Trophoblast cell (in vitro differentiated cells and primary cell): ENCODE measurements around the gene SLC7A14.

ENCODE experiments used
- DNase-seq, 2 donors: peaks; one replicate each; pipeline ENCODE4 v3.0.0-alpha.2; 2016
- H2AFZ ChIP-seq: 2 replicates; pipeline ENCODE4 v1.6.1; 2013; ENCODE audit warnings: low read length, moderate library complexity, mild to moderate bottlenecking; ENCODE audit not compliant: insufficient read depth, poor library complexity
- H2AK5ac ChIP-seq: 2 replicates; pipeline ENCODE4 v1.6.1; 2013; ENCODE audit warnings: mild to moderate bottlenecking, low read length
- H2BK120ac ChIP-seq: 2 replicates; pipeline ENCODE4 v1.6.1; 2013; ENCODE audit warnings: low read length, mild to moderate bottlenecking, moderate library complexity; ENCODE audit not compliant: insufficient read depth, poor library complexity
- H2BK12ac ChIP-seq: 2 replicates; pipeline ENCODE4 v1.6.1; 2013; ENCODE audit warnings: mild to moderate bottlenecking, low read length, moderate library complexity
- H2BK5ac ChIP-seq: 2 replicates; pipeline ENCODE4 v1.6.1; 2013; ENCODE audit warnings: low read length, low read depth, moderate library complexity, mild to moderate bottlenecking; ENCODE audit not compliant: poor library complexity
- H3K14ac ChIP-seq: 2 replicates; pipeline ENCODE4 v1.6.1; 2013; ENCODE audit warnings: mild to moderate bottlenecking, low read length
- H3K18ac ChIP-seq: 2 replicates; pipeline ENCODE4 v1.6.1; 2013; ENCODE audit warnings: mild to moderate bottlenecking, low read length
- H3K23ac ChIP-seq: 2 replicates; pipeline ENCODE4 v1.6.1; 2013; ENCODE audit warnings: low read length
- H3K27ac ChIP-seq: 2 replicates; pipeline ENCODE4 v1.5.1; 2013; ENCODE audit warnings: low read depth, mild to moderate bottlenecking, inconsistent platforms, low read length, moderate library complexity
- H3K27me3 ChIP-seq: 2 replicates; pipeline ENCODE4 v1.6.1; 2013; ENCODE audit warnings: inconsistent platforms, mild to moderate bottlenecking, low read length, moderate library complexity; ENCODE audit not compliant: insufficient read depth
- H3K36me3 ChIP-seq, 2 experiments: 1 replicate in 1 of 2; 2 replicates in 1 of 2; pipeline ENCODE4 v1.6.1; 2013; ENCODE audit warnings: low read length in 2 of 2, mild to moderate bottlenecking in 2 of 2, moderate library complexity in 1 of 2; ENCODE audit not compliant: insufficient read depth in 2 of 2, control insufficient read depth in 1 of 2
- H3K4ac ChIP-seq: 2 replicates; pipeline ENCODE4 v1.6.1; 2013; ENCODE audit warnings: low read depth, mild to moderate bottlenecking, low read length, moderate library complexity
- H3K4me1 ChIP-seq, 2 experiments: 1 replicate in 1 of 2; 2 replicates in 1 of 2; pipeline ENCODE4 v1.6.1; 2013; ENCODE audit warnings: low read length in 2 of 2, mild to moderate bottlenecking in 2 of 2, moderate library complexity in 1 of 2; ENCODE audit not compliant: insufficient read depth in 2 of 2, control insufficient read depth in 1 of 2
- H3K4me2 ChIP-seq: 2 replicates; pipeline ENCODE4 v1.6.1; 2013; ENCODE audit warnings: inconsistent platforms, mild to moderate bottlenecking, low read length, moderate library complexity
- H3K4me3 ChIP-seq: 2 replicates; pipeline ENCODE4 v1.5.1; 2013; ENCODE audit warnings: mild to moderate bottlenecking, low read depth, low read length, inconsistent platforms
- H3K79me1 ChIP-seq: one replicate; pipeline ENCODE4 v1.6.1; 2013; ENCODE audit warnings: low read length
- H3K79me2 ChIP-seq: 2 replicates; pipeline ENCODE4 v1.6.1; 2013; ENCODE audit warnings: low read length, mild to moderate bottlenecking; ENCODE audit not compliant: control insufficient read depth, insufficient read depth, poor library complexity
- H3K9ac ChIP-seq: 2 replicates; pipeline ENCODE4 v1.6.1; 2013; ENCODE audit warnings: mild to moderate bottlenecking, low read length
- H3K9me3 ChIP-seq: 2 replicates; pipeline ENCODE4 v1.6.1; 2013; ENCODE audit warnings: low read depth, mild to moderate bottlenecking, control low read depth, inconsistent platforms, low read length; ENCODE audit not compliant: insufficient read depth
- H4K12ac ChIP-seq: 2 replicates; pipeline ENCODE4 v1.6.1; 2013; ENCODE audit warnings: low read depth, mild to moderate bottlenecking, low read length, moderate library complexity
- H4K8ac ChIP-seq: 2 replicates; pipeline ENCODE4 v1.6.1; 2013; ENCODE audit warnings: low read depth, mild to moderate bottlenecking, low read length, moderate library complexity
- H4K91ac ChIP-seq: one replicate; pipeline ENCODE4 v1.6.1; 2013; ENCODE audit warnings: low read depth, mild to moderate bottlenecking, low read length, moderate library complexity
- WGBS: extraction: QIAGEN DNeasy Blood & Tissue Kit; methylation state at CpG from one replicate; pipeline ENCODE4 v1.1.7; 2013; ENCODE audit warnings: missing lambda C conversion rate; ENCODE audit not compliant: insufficient read length, insufficient coverage; ENCODE audit errors: extremely low coverage; 5-methylcytosine and 5-hydroxymethylcytosine counted together

Gene SLC7A14

DNA sequence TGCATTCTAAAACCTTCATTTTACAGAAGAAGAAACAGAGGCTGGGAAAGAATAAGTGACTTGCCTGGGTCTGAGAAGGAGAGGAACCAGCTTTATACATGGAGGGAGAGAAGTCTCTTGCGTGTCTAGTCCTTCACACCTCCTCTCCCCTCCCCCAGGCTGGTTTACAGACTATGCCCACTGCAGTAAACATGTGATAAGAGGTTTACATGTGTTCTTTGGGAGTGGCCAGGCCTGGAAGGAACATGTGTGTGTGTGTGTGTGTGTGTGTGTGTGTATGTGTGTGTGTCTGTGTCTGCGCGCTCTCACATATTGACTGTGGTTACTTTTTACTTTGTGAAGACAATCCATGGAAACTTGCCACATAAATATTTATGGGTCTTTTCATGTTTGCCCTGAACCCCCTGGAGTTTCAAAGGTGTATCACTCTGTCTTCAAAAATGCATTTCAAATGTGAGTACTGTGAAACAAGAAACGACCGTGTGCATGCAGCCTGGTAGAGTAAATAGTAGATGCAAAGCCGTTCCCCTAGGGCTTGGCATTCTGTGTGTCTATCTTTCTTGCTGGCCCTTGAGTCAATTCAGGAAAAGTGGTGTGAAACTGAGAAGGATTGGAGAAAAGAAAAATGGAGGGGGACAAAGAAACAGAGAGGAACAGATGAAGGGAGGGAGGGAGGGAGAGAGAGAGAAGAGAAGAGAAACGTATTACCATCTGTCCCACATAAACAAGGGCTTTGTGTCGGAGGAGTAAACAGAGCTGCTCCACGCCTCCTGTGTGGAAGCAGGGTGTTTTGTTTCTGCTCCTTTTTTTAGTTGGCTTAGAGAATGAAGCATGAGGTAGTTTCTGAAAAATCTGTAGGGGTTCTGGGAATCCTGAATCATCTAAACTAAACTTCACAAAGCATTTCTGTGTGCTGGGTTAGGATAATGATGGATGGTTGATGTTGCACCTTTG, 115.5 kb downstream of the SLC7A14 start:
- Histone ChIP-seq H3K4me2 (no peak overlapping the region), H3K14ac (no peak overlapping the region), H3K9me3 (no peaks in the 10 kb centered on the region), H4K8ac (no peak overlapping the region), H4K12ac (no peak overlapping the region), H2BK120ac (no peak overlapping the region), H3K27me3 (no peaks in the 10 kb centered on the region), H3K23ac (no peak overlapping the region), H3K79me1 (no peaks in the 10 kb centered on the region), H3K4me3 (no peak overlapping the region), H3K18ac (no peak overlapping the region), H3K4me1 (no peaks in the 10 kb centered on the region), H4K91ac (no peak overlapping the region), H2BK12ac (no peak overlapping the region), H3K36me3 (no peaks in the 10 kb centered on the region), H2AFZ (no peak overlapping the region), H3K27ac (no peak overlapping the region), H3K79me2 (no peaks in the 10 kb centered on the region), H2BK5ac (no peak overlapping the region), H2AK5ac (no peak overlapping the region), H3K9ac (no peak overlapping the region), H3K4ac (no peak overlapping the region)
- DNase-seq: no peak
- no CpG with 5 or more reads among the region's 9 CpGs for WGBS

GRCh38 chr3:170469151-170470062, 116.5 kb downstream of the SLC7A14 start:
- Histone ChIP-seq H3K9me3 (no peaks in the 10 kb centered on the region), H3K18ac (no peak overlapping the region), H2AK5ac (no peak overlapping the region), H3K4me2 (no peak overlapping the region), H4K12ac (no peak overlapping the region), H3K23ac (no peak overlapping the region), H3K27me3 (no peaks in the 10 kb centered on the region), H3K4me1 (no peaks in the 10 kb centered on the region), H3K9ac (no peak overlapping the region), H3K27ac (no peak overlapping the region), H3K36me3 (no peaks in the 10 kb centered on the region), H3K79me1 (no peaks in the 10 kb centered on the region), H2BK120ac (no peak overlapping the region), H3K79me2 (no peaks in the 10 kb centered on the region), H2BK5ac (no peak overlapping the region), H3K4ac (no peak overlapping the region), H4K91ac (no peak overlapping the region), H2BK12ac (no peak overlapping the region), H4K8ac (no peak overlapping the region), H2AFZ (no peak overlapping the region), H3K4me3 (no peak overlapping the region), H3K14ac (no peak overlapping the region)
- no peak for DNase-seq
- WGBS: no CpG with 5 or more reads among the region's 5 CpGs

DNA sequence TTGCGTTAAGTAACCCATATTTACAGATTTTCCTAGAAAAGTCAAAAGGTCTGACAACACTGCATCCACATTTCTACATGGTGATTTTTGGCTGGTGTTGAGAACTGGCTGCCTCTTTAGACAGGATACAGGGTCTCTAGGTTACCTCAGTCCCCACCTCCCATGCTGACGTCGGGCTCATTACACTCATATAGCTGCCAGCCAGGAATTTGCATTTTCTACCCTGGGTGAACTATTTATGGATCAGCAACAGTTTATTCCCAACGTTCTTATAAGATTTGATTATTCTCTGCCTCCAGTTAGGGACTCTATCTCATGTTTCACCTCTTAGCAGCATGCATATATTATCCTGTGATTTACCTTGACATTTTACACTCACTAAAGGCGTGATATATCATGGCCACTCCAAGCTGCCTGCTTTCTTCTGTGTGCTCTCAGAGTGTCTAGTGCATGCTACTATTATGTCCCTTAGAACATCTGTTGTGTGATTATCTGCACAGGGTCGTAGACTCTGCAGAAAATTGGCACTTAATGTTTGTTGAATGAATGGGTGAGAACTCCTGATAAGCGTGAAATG, 118.2 kb downstream of the SLC7A14 start:
- Histone ChIP-seq H3K4ac (no peak overlapping the region), H3K27ac (no peak overlapping the region), H3K4me3 (no peak overlapping the region), H4K8ac (no peak overlapping the region), H3K4me1 (no peaks in the 10 kb centered on the region), H3K9ac (no peak overlapping the region), H3K14ac (no peak overlapping the region), H2AK5ac (no peak overlapping the region), H3K36me3 (no peaks in the 10 kb centered on the region), H2BK5ac (no peak overlapping the region), H4K91ac (no peak overlapping the region), H3K4me2 (no peak overlapping the region), H3K79me2 (no peaks in the 10 kb centered on the region), H2BK120ac (no peak overlapping the region), H2AFZ (no peak overlapping the region), H3K9me3 (no peaks in the 10 kb centered on the region), H2BK12ac (no peak overlapping the region), H3K18ac (no peak overlapping the region), H3K79me1 (no peaks in the 10 kb centered on the region), H3K27me3 (no peaks in the 10 kb centered on the region), H3K23ac (no peak overlapping the region), H4K12ac (no peak overlapping the region)
- WGBS: no CpG with 5 or more reads among the region's 7 CpGs
- no peak for DNase-seq

GRCh38 chr3:170467007-170467406, 118.9 kb downstream of the SLC7A14 start:
- no peak overlapping the region for H3K14ac ChIP-seq
- no peaks in the 10 kb centered on the region for H3K4me1 ChIP-seq
- H3K23ac ChIP-seq: no peak overlapping the region
- H3K79me2 ChIP-seq: no peaks in the 10 kb centered on the region
- H4K8ac ChIP-seq: no peak overlapping the region
- H3K79me1 ChIP-seq: no peaks in the 10 kb centered on the region
- H3K9ac ChIP-seq: no peak overlapping the region
- no peak overlapping the region for H4K91ac ChIP-seq
- no peak overlapping the region for H2BK12ac ChIP-seq
- H2AK5ac ChIP-seq: no peak overlapping the region
- no peak overlapping the region for H3K4ac ChIP-seq
- no CpG with 5 or more reads among the region's 14 CpGs for whole genome bisulfite sequencing
- no peak overlapping the region for H2AFZ ChIP-seq
- no peaks in the 10 kb centered on the region for H3K27me3 ChIP-seq
- no peak overlapping the region for H3K18ac ChIP-seq
- no peak overlapping the region for H4K12ac ChIP-seq
- no peak overlapping the region for H3K4me2 ChIP-seq
- H3K9me3 ChIP-seq: no peaks in the 10 kb centered on the region
- no peak overlapping the region for H2BK5ac ChIP-seq
- H3K36me3 ChIP-seq: no peaks in the 10 kb centered on the region
- no peak for DNase-seq
- H3K4me3 ChIP-seq: no peak overlapping the region
- H2BK120ac ChIP-seq: no peak overlapping the region
- H3K27ac ChIP-seq: no peak overlapping the region
